H1 (cell line): ENCODE measurements around the gene IMPDH1. TPM values are rescaled to one million over a fixed set of nuclear protein-coding genes. Genes with fewer than 3 reads are reported as not detected.

Experiments
- CTCF ChIA-PET: fragments of 300-600 bp; sonication (Branson Sonifier 250); formaldehyde crosslinking; loops from one replicate; lab custom pipeline; 2021; ENCODE audit not compliant: partially characterized antibody; lab: Charles Lee
- POLR2A ChIA-PET: fragments of 300-600 bp; sonication (Branson Sonifier 250); formaldehyde crosslinking; loops from one replicate; lab custom pipeline; 2021; ENCODE audit warnings: inconsistent platforms; ENCODE audit not compliant: partially characterized antibody; lab: Charles Lee
- DNase-seq, 2 experiments: peaks; one replicate each; pipeline versions ENCODE4 v3.0.0 to v3.0.0-alpha.2; 2010 to 2022; ENCODE audit warnings: low spot score in 2 of 2, low read depth in 1 of 2, mixed read lengths in 1 of 2
- FAIRE-seq: peaks from 2 replicates; lab custom pipeline; 2011; peaks lifted over from hg19 to GRCh38; lab: Jason Lieb, UNC
- H2AFZ ChIP-seq: 2 replicates; pipeline ENCODE4 v1.8.1; 2012; ENCODE audit warnings: low read length, inconsistent platforms
- H2AK5ac ChIP-seq: 2 replicates; pipeline ENCODE4 v1.6.1; 2013; ENCODE audit warnings: low read depth, low read length
- H2BK120ac ChIP-seq: replicated peaks from 2 replicates; pipeline ENCODE3; 2013; ENCODE audit warnings: low read depth, low read length, inconsistent platforms
- H2BK12ac ChIP-seq: 2 replicates; pipeline ENCODE4 v1.6.1; 2013; ENCODE audit warnings: low read depth, low read length
- H2BK15ac ChIP-seq: 2 replicates; pipeline ENCODE4 v1.6.1; 2013; ENCODE audit warnings: low read length
- H2BK20ac ChIP-seq: 2 replicates; pipeline ENCODE4 v1.6.1; 2013; ENCODE audit warnings: low read length
- H2BK5ac ChIP-seq: 2 replicates; pipeline ENCODE4 v1.6.1; 2013; ENCODE audit warnings: low read depth, low read length
- H3K14ac ChIP-seq: 2 replicates; pipeline ENCODE4 v1.6.1; 2013; ENCODE audit warnings: inconsistent platforms; ENCODE audit not compliant: insufficient read length
- H3K18ac ChIP-seq: 2 replicates; pipeline ENCODE4 v1.6.1; 2013; ENCODE audit warnings: low read length; ENCODE audit errors: extremely low read depth
- H3K23ac ChIP-seq: 2 replicates; pipeline ENCODE4 v1.6.1; 2013; ENCODE audit warnings: inconsistent platforms; ENCODE audit not compliant: insufficient read length
- H3K23me2 ChIP-seq: 2 replicates; pipeline ENCODE4 v1.6.1; 2013; ENCODE audit warnings: low read depth, low read length
- H3K27ac ChIP-seq: 2 replicates; pipeline ENCODE4 v1.6.1; 2011; ENCODE audit warnings: low read depth, low read length, inconsistent platforms
- H3K27me3 ChIP-seq, 4 experiments: replicated peaks in 1 of 4; 1 replicate in 1 of 4; 2 replicates in 3 of 4; pipeline versions ENCODE4 v1.6.1 to v1.8.1; 2011 to 2013; ENCODE audit warnings: low read length in 3 of 4, mild to moderate bottlenecking in 3 of 4, inconsistent platforms in 2 of 4, mixed read lengths in 2 of 4, moderate library complexity in 1 of 4; ENCODE audit not compliant: control insufficient read depth in 3 of 4, insufficient read depth in 3 of 4; ENCODE audit errors: extremely low read depth in 1 of 4
- H3K36me3 ChIP-seq, 4 experiments: 2 replicates each; pipeline versions ENCODE4 v1.6.1 to v1.8.1; 2011 to 2013; ENCODE audit warnings: mild to moderate bottlenecking in 4 of 4, low read length in 3 of 4, moderate library complexity in 2 of 4, control low read depth in 1 of 4, inconsistent platforms in 1 of 4; ENCODE audit not compliant: insufficient read depth in 4 of 4, control insufficient read depth in 2 of 4
- H3K4ac ChIP-seq: replicated peaks from 2 replicates; pipeline ENCODE3; 2013; ENCODE audit warnings: low read length, low read depth, mixed read lengths, inconsistent platforms; ENCODE audit not compliant: insufficient read length
- H3K4me1 ChIP-seq, 4 experiments: replicated peaks in 1 of 4; 1 replicate in 1 of 4; 2 replicates in 3 of 4; pipeline versions ENCODE4 v1.6.1 to v1.8.1; 2011 to 2013; ENCODE audit warnings: low read length in 3 of 4, inconsistent platforms in 2 of 4, mixed read lengths in 1 of 4; ENCODE audit not compliant: insufficient read depth in 4 of 4, control insufficient read depth in 3 of 4
- H3K4me2 ChIP-seq, 2 experiments: 2 replicates each; pipeline versions ENCODE4 v1.6.1 to v1.8.1; 2011 to 2013; ENCODE audit warnings: low read depth in 2 of 2, low read length in 2 of 2, control low read depth in 1 of 2, inconsistent platforms in 1 of 2, mild to moderate bottlenecking in 1 of 2; ENCODE audit not compliant: insufficient read depth in 1 of 2
- H3K4me3 ChIP-seq, 4 experiments: fragments of 200-600, 300-600 bp in 1 of 4; sonication (generic), shearing (Covaris generic), sonication (Bioruptor Twin) in 1 of 4; 2 replicates each; pipeline versions ENCODE4 v1.5.1 to v1.8.1; 2011 to 2016; ENCODE audit warnings: low read length in 4 of 4, low read depth in 3 of 4, control low read depth in 2 of 4, inconsistent platforms in 2 of 4, mild to moderate bottlenecking in 2 of 4, mixed read lengths in 1 of 4, moderate library complexity in 1 of 4; ENCODE audit not compliant: insufficient read depth in 2 of 4; ENCODE audit errors: extremely low read depth in 1 of 4
- H3K56ac ChIP-seq: replicated peaks from 2 replicates; pipeline ENCODE3; 2013; ENCODE audit warnings: low read depth, mild to moderate bottlenecking, mixed read lengths, low read length, inconsistent platforms; ENCODE audit not compliant: insufficient read length
- H3K79me1 ChIP-seq: 2 replicates; pipeline ENCODE4 v1.6.1; 2013; ENCODE audit warnings: low read depth, low read length, control low read depth
- H3K79me2 ChIP-seq, 2 experiments: 2 replicates each; pipeline versions ENCODE4 v1.6.1 to v1.8.1; 2012 to 2013; ENCODE audit warnings: low read length in 2 of 2, mild to moderate bottlenecking in 2 of 2, inconsistent platforms in 1 of 2; ENCODE audit not compliant: insufficient read depth in 2 of 2, control insufficient read depth in 1 of 2
- H3K9ac ChIP-seq, 4 experiments: replicated peaks in 1 of 4; 1 replicate in 1 of 4; 2 replicates in 3 of 4; pipeline versions ENCODE4 v1.6.1 to v1.8.1; 2011 to 2013; ENCODE audit warnings: low read depth in 3 of 4, low read length in 3 of 4, control low read depth in 2 of 4, mild to moderate bottlenecking in 2 of 4, moderate library complexity in 2 of 4, inconsistent platforms in 1 of 4; ENCODE audit errors: extremely low read depth in 1 of 4
- H3K9me3 ChIP-seq, 2 experiments: 2 replicates each; pipeline versions ENCODE4 v1.6.1 to v1.8.1; 2012 to 2013; ENCODE audit warnings: mild to moderate bottlenecking in 2 of 2, moderate library complexity in 2 of 2, control low read depth in 1 of 2, inconsistent platforms in 1 of 2, low read depth in 1 of 2, low read length in 1 of 2, mixed read lengths in 1 of 2; ENCODE audit not compliant: insufficient read depth in 2 of 2
- H4K20me1 ChIP-seq, 2 experiments: replicated peaks in 1 of 2; 2 replicates each; pipeline versions ENCODE3 to v1.8.1; 2011 to 2013; ENCODE audit warnings: inconsistent platforms in 2 of 2, low read length in 2 of 2, mild to moderate bottlenecking in 1 of 2; ENCODE audit not compliant: insufficient read depth in 2 of 2, control insufficient read depth in 1 of 2
- H4K5ac ChIP-seq: 2 replicates; pipeline ENCODE4 v1.6.1; 2013; ENCODE audit warnings: low read length, low read depth, mixed read lengths, inconsistent platforms; ENCODE audit not compliant: insufficient read length
- H4K8ac ChIP-seq: 2 replicates; pipeline ENCODE4 v1.8.0; 2013; ENCODE audit warnings: mild to moderate bottlenecking, moderate library complexity, low read length, inconsistent platforms; ENCODE audit not compliant: insufficient read depth; ENCODE audit errors: extremely low read depth
- H4K91ac ChIP-seq: replicated peaks from 2 replicates; pipeline ENCODE3; 2013; ENCODE audit warnings: low read length, mixed read lengths, inconsistent platforms; ENCODE audit not compliant: insufficient read length
- ATF2 ChIP-seq: IDR thresholded peaks from 2 replicates; pipeline ENCODE4 v1.6.1; 2012; ENCODE audit warnings: low read length, inconsistent platforms
- CBX5 ChIP-seq: fragments of 300-800, 300-1000 bp; sonication (generic); IDR thresholded peaks from 2 replicates; pipeline ENCODE4 v1.7.1; 2016; ENCODE audit warnings: antibody characterized with exemption, low read length, low read depth
- CREB1 ChIP-seq: IDR thresholded peaks from 2 replicates; pipeline ENCODE4 v1.6.1; 2012; ENCODE audit warnings: inconsistent platforms
- JUN ChIP-seq: IDR thresholded peaks from 2 replicates; pipeline ENCODE4 v1.6.1; 2011; ENCODE audit warnings: low read depth, mild to moderate bottlenecking, improper control_type of control experiment, low read length
- RNF2 ChIP-seq: fragments of 200-900, 300-1000 bp; sonication (generic); IDR thresholded peaks from 2 replicates; pipeline ENCODE4 v1.7.1; 2016; ENCODE audit warnings: borderline replicate concordance, low read depth, mild to moderate bottlenecking, antibody characterized with exemption, low read length; ENCODE audit not compliant: poor library complexity, severe bottlenecking; ENCODE audit errors: missing control alignments
- SP1 ChIP-seq: IDR thresholded peaks from 2 replicates; pipeline ENCODE4 v1.6.1; 2011; ENCODE audit warnings: low read depth, low read length
- SUZ12 ChIP-seq: fragments of 200-600 bp; sonication (generic); IDR thresholded peaks from 2 replicates; pipeline ENCODE4 v1.6.1; 2012; ENCODE audit warnings: mild to moderate bottlenecking, inconsistent platforms, low read length, moderate library complexity, mixed read lengths
- ZNF274 ChIP-seq: IDR thresholded peaks from 2 replicates; pipeline ENCODE4 v1.7.0; 2012; ENCODE audit warnings: low read length, borderline replicate concordance; ENCODE audit errors: extremely low read depth
- WGBS, 2 experiments: shearing (Covaris generic) in 1 of 2; methylation state at CpG; one replicate each; pipeline versions ENCODE4 v1.1.6 to v1.1.7; 2013 to 2015; ENCODE audit warnings: low lambda C conversion rate in 2 of 2, mixed read lengths in 2 of 2, inconsistent platforms in 1 of 2, low coverage in 1 of 2, missing lambda C conversion rate in 1 of 2; ENCODE audit not compliant: insufficient replicate concordance in 2 of 2, insufficient coverage in 1 of 2, insufficient read length in 1 of 2; ENCODE audit errors: extremely low coverage in 1 of 2, missing lambda C conversion rate in 1 of 2; 5-methylcytosine and 5-hydroxymethylcytosine counted together
- polyA plus RNA-seq, 7 experiments: library from polyadenylated mRNA; depleted of rRNA in 3 of 7; stranded (reverse) in 5 of 7; unstranded in 2 of 7; fragments of >200 nt in 5 of 7; fragments of 200-250 nt in 2 of 7; gene quantifications; 1 replicate in 5 of 7; 2 replicates in 1 of 7; 4 replicates in 1 of 7; pipeline versions ENCODE4 v1.2.1 to v1.2.3, GENCODE V29; 2011 to 2013; ENCODE audit warnings: missing spikeins in 2 of 7, mixed read lengths in 2 of 7
- total RNA-seq: library from RNA; stranded (reverse); fragmentation: NEBNext Ultra II Directional; extraction: Animal tissue kit (Norgen Biotek cat#: 25700); gene quantifications from 2 replicates; pipeline ENCODE4 v1.2.1, GENCODE V29; 2021
- TF ChIP-seq, protein P1 (sequence below): IDR thresholded peaks from 2 replicates; pipeline ENCODE4 v1.6.1; 2011; ENCODE audit warnings: low read depth, mild to moderate bottlenecking, low read length; ENCODE audit not compliant: insufficient read depth
- TF ChIP-seq, protein P2 (sequence below): IDR thresholded peaks from 2 replicates; pipeline ENCODE4 v1.6.1; 2011; ENCODE audit warnings: low read length, improper control_type of control experiment

IMPDH1 gene
- total and polyA plus RNA-seq, 2 of the 8 experiments (the other 6 are each of a cell fraction or from before 2014, with no cell fraction given): 45.8 TPM

- Histone ChIP-seq H3K4me1 (peaks cover 0 to 7% (median 5%) of the 10 kb centered on the region in 4 experiments; a peak in 6 of 7 replicates), H2BK12ac (peak overlapping the region; percentile 60; the same call in 1 of the 2 replicates), H3K23ac (no peak overlapping the region), H3K56ac (no peak overlapping the region), H4K8ac (no peak overlapping the region), H2AK5ac (peak overlapping the region; percentile 82; the same call in 1 of the 2 replicates), H4K91ac (no peak overlapping the region), H4K20me1 (peaks cover 0 to 1% of the 10 kb centered on the region in 2 experiments), H3K14ac (no peak overlapping the region), H3K18ac (no peak overlapping the region), H3K36me3 (peaks cover 0 to 6% (median 0%) of the 10 kb centered on the region in 4 experiments; a peak in 1 of 8 replicates), H3K9me3 (no peaks in the 10 kb centered on the region; a peak in 1 of 4 replicates), H3K4me3 (no peak overlapping the region), H4K5ac (no peak overlapping the region), H3K27ac (no peak overlapping the region), H2BK120ac (no peak overlapping the region), H3K79me1 (no peaks in the 10 kb centered on the region), H2BK15ac (no peak overlapping the region), H3K4me2 (no peak overlapping the region), H2BK20ac (no peak overlapping the region), H3K4ac (no peak overlapping the region), H2BK5ac (no peak overlapping the region), H3K79me2 (no peaks in the 10 kb centered on the region), H3K9ac (no peak overlapping the region), H2AFZ (no peak overlapping the region), H3K27me3 (peaks cover 34 to 68% (median 57%) of the 10 kb centered on the region in 4 experiments), H3K23me2 (peaks cover 3% of the 10 kb centered on the region; the same call in 1 of the 2 replicates)
- WGBS, 2 experiments: 93% methylated on average over 1 of the region's 1 CpG; no CpG with 5 or more reads in 1 of the 2 experiments
- ChIA-PET POLR2A (interaction anchor here (0.9 kb wide), 1 partner anchor 28 kb away, joined by 3 read pairs; no protein-coding TSS in a partner anchor), CTCF (interaction anchor here (0.6 to 11.5 kb wide), 9 partner anchors 17 to 234 kb away, joined by 3 to 274 read pairs (median 4); no protein-coding TSS in a partner anchor)
- FAIRE-seq: no peak
- no peak for DNase-seq
- TF ChIP-seq SUZ12: no peak
- TF ChIP-seq RNF2: no peak
- TF ChIP-seq CBX5: no peak
- TF ChIP-seq ZNF274: no peak
- TF ChIP-seq ATF2: no peak
- no peak for TF ChIP-seq CREB1
- TF ChIP-seq, protein P1, sequence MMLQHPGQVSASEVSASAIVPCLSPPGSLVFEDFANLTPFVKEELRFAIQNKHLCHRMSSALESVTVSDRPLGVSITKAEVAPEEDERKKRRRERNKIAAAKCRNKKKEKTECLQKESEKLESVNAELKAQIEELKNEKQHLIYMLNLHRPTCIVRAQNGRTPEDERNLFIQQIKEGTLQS: no peak
- TF ChIP-seq SP1: no peak
- TF ChIP-seq JUN: no peak
- TF ChIP-seq, protein P2, sequence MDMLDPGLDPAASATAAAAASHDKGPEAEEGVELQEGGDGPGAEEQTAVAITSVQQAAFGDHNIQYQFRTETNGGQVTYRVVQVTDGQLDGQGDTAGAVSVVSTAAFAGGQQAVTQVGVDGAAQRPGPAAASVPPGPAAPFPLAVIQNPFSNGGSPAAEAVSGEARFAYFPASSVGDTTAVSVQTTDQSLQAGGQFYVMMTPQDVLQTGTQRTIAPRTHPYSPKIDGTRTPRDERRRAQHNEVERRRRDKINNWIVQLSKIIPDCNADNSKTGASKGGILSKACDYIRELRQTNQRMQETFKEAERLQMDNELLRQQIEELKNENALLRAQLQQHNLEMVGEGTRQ: no peak
Observed at GRCh38 chr7:128353610-128354009, 56.2 kb downstream of the IMPDH1 start.
